Right cardiac atrium (tissue), 5 donors: Measurements from ENCODE around the gene TEPSIN. TPM values are rescaled to one million over a fixed set of nuclear protein-coding genes. Genes with fewer than 3 reads are reported as not detected.

Experiments used
- ATAC-seq, 2 donors: fragments of 200-7000 bp; cut with Tn5 transposase; one replicate each; pipeline versions ENCODE4 v1.8.0 to v1.9.1; 2020; ENCODE audit warnings: moderate library complexity in 2 of 2, mild to moderate bottlenecking in 1 of 2
- DNase-seq, 3 donors: peaks; one replicate each; pipeline ENCODE4 v3.0.0-alpha.2; 2020
- H3K27ac ChIP-seq: one replicate; pipeline ENCODE4 v1.5.1; 2013; ENCODE audit warnings: mild to moderate bottlenecking, low read length, control low read depth, moderate library complexity
- H3K27me3 ChIP-seq: one replicate; pipeline ENCODE4 v1.6.1; 2013; ENCODE audit not compliant: control insufficient read depth, insufficient read depth
- H3K4me1 ChIP-seq: one replicate; pipeline ENCODE4 v1.6.1; 2013; ENCODE audit warnings: low read length; ENCODE audit not compliant: control insufficient read depth, insufficient read depth
- H3K4me3 ChIP-seq: one replicate; pipeline ENCODE4 v1.5.1; 2013; ENCODE audit warnings: low read length, control low read depth
- H3K9me3 ChIP-seq: one replicate; pipeline ENCODE4 v1.6.1; 2013; ENCODE audit warnings: low read length; ENCODE audit not compliant: control insufficient read depth
- WGBS: extraction: QIAGEN DNeasy Blood & Tissue Kit; methylation state at CpG from one replicate; pipeline ENCODE4 v1.1.7; 2013; 5-methylcytosine and 5-hydroxymethylcytosine counted together
- intact Hi-C, 4 donors: fragments of 100-400 bp; cut with DNase I; formaldehyde crosslinking; loops; one replicate each; pipeline versions ENCODE4 v1.11.0 to v1.14.0; 2022 to 2023
- polyA plus RNA-seq: library from polyadenylated mRNA; stranded (reverse); fragments of 200-250 nt; gene quantifications from one replicate; pipeline ENCODE4 v1.2.3, GENCODE V29; 2013
- total RNA-seq, 4 donors: library from RNA; stranded (reverse); fragmentation: NEBNext Ultra II Directional; extraction: Animal tissue kit (Norgen Biotek cat#: 25700); gene quantifications; one replicate each; pipeline ENCODE4 v1.2.1, GENCODE V29; 2021
- donor health status: healthy with polysubstance abuse.
- donor health status: DM: no; HTN: yes; CAD: no.
- donor health status: DM: no; HTN: no; CAD: no.
- donor health status: DM: no; HTN: yes; CAD: no; lungs with severe emphysema.
- donor health status: DM: yes; HTN: yes; CAD: no.

TEPSIN gene
- total and polyA plus RNA-seq, 5 donors, result 12.5 to 17.7 (median 13.2) TPM

- intact Hi-C loops, result no loop called here
- H3K27me3 ChIP-seq, result no peaks in the 10 kb centered on the region
- H3K9me3 ChIP-seq, result no peaks in the 10 kb centered on the region
- peak; percentile 8 to 42 (median 16) for DNase-seq
- H3K4me1 ChIP-seq, result peaks cover 7% of the 10 kb centered on the region
- 80% methylated on average over 26 of the region's 26 CpGs for WGBS
- ATAC-seq, result no peak
- H3K4me3 ChIP-seq, result no peak overlapping the region
- no peak overlapping the region for H3K27ac ChIP-seq
These were observed 3.7 kb downstream of the TEPSIN start for GRCh38 chr17:81234940-81235821.

GRCh38 chr17:81234506-81234855 lies 4.4 kb downstream of the TEPSIN start:
- Histone ChIP-seq H3K4me1 (peaks cover 4% of the 10 kb centered on the region), H3K9me3 (no peaks in the 10 kb centered on the region), H3K27ac (no peak overlapping the region), H3K4me3 (no peak overlapping the region), H3K27me3 (no peaks in the 10 kb centered on the region)
- WGBS, result 87% methylated on average over 13 of the region's 13 CpGs
- ATAC-seq, result no peak
- intact Hi-C loops, result no loop called here
- DNase-seq, result peak; percentile 4 to 51 (median 50)

- DNase-seq (peak; percentile 6 to 44 (median 30)), ATAC-seq (no peak)
- Histone ChIP-seq H3K4me3 (no peak overlapping the region), H3K9me3 (no peaks in the 10 kb centered on the region), H3K4me1 (peaks cover 4% of the 10 kb centered on the region), H3K27me3 (no peaks in the 10 kb centered on the region), H3K27ac (no peak overlapping the region)
- 86% methylated on average over 21 of the region's 21 CpGs for WGBS
- intact Hi-C loops, result no loop called here
These were observed 4.9 kb downstream of the TEPSIN start for GRCh38 chr17:81233811-81234505.

GRCh38 chr17:81233316-81233715 lies 5.5 kb downstream of the TEPSIN start:
- DNase-seq, result peak; percentile 9 to 63 (median 44)

GRCh38 chr17:81232616-81233241 lies 6.1 kb downstream of the TEPSIN start:
- no peaks in the 10 kb centered on the region for H3K27me3 ChIP-seq
- DNase-seq, result peak; percentile 13 to 48 (median 47)
- WGBS, result 87% methylated on average over 19 of the region's 19 CpGs
- intact Hi-C loops, result no loop called here
- no peaks in the 10 kb centered on the region for H3K4me1 ChIP-seq
- H3K9me3 ChIP-seq, result no peaks in the 10 kb centered on the region
- H3K27ac ChIP-seq, result no peak overlapping the region
- no peak overlapping the region for H3K4me3 ChIP-seq
- no peak for ATAC-seq

More at GRCh38 chr17:81233316-81233715, 5.5 kb downstream of the TEPSIN start:
- no peak overlapping the region for H3K27ac ChIP-seq
- ATAC-seq, result no peak
- H3K9me3 ChIP-seq, result no peaks in the 10 kb centered on the region
- intact Hi-C loops, result no loop called here
- H3K27me3 ChIP-seq, result no peaks in the 10 kb centered on the region
- 93% methylated on average over 17 of the region's 17 CpGs for WGBS
- peaks cover 4% of the 10 kb centered on the region for H3K4me1 ChIP-seq
- no peak overlapping the region for H3K4me3 ChIP-seq

GRCh38 chr17:81231766-81232581 lies 6.9 kb downstream of the TEPSIN start:
- Histone ChIP-seq H3K27me3 (no peaks in the 10 kb centered on the region), H3K9me3 (no peaks in the 10 kb centered on the region), H3K4me1 (no peaks in the 10 kb centered on the region), H3K4me3 (no peak overlapping the region), H3K27ac (no peak overlapping the region)
- 87% methylated on average over 43 of the region's 43 CpGs for WGBS
- ATAC-seq (no peak), DNase-seq (peak; percentile 11 to 56 (median 45))
- intact Hi-C loops, result no loop called here

GRCh38 chr17:81231121-81231645 lies 7.7 kb downstream of the TEPSIN start:
- H3K4me1 ChIP-seq, result no peaks in the 10 kb centered on the region
- H3K27me3 ChIP-seq, result no peaks in the 10 kb centered on the region
- intact Hi-C loops, result no loop called here
- ATAC-seq (no peak), DNase-seq (peak; percentile 18 to 54 (median 44))
- H3K9me3 ChIP-seq, result no peaks in the 10 kb centered on the region
- H3K27ac ChIP-seq, result no peak overlapping the region
- WGBS, result 92% methylated on average over 31 of the region's 31 CpGs
- no peak overlapping the region for H3K4me3 ChIP-seq

- no peak for ATAC-seq
- DNase-seq, result peak; percentile 10 to 59 (median 50)
- Histone ChIP-seq H3K4me1 (no peaks in the 10 kb centered on the region), H3K27me3 (no peaks in the 10 kb centered on the region), H3K9me3 (no peaks in the 10 kb centered on the region), H3K27ac (no peak overlapping the region), H3K4me3 (no peak overlapping the region)
- 91% methylated on average over 26 of the region's 26 CpGs for WGBS
- intact Hi-C loops, result no loop called here
These were observed 8.6 kb downstream of the TEPSIN start for GRCh38 chr17:81230043-81230820.

- Histone ChIP-seq H3K4me1 (no peaks in the 10 kb centered on the region), H3K27ac (no peak overlapping the region), H3K27me3 (no peaks in the 10 kb centered on the region), H3K9me3 (no peaks in the 10 kb centered on the region), H3K4me3 (no peak overlapping the region)
- DNase-seq (peak in 2 of 3 donors; percentile 4 to 45), ATAC-seq (no peak)
- intact Hi-C loops, result no loop called here
- WGBS, result 94% methylated on average over 14 of the region's 14 CpGs
These were observed 9.3 kb downstream of the TEPSIN start for GRCh38 chr17:81229666-81229920.
